Pulmonary artery endothelial cell (primary cell): Measurements from ENCODE around the gene ABCB6. TPM values are rescaled to one million over a fixed set of nuclear protein-coding genes. Genes with fewer than 3 reads are reported as not detected.

ENCODE experiments used
- DNase-seq: peaks from one replicate; pipeline ENCODE4 v3.0.0-alpha.2; 2011; ENCODE audit warnings: low read depth, low spot score
- total RNA-seq: library from RNA; depleted of rRNA; stranded (reverse); fragments of >200 nt; gene quantifications from 2 replicates; pipeline ENCODE4 v1.2.3, GENCODE V29; 2014

ABCB6 gene
- total RNA-seq, 1 donor from 2014 or later: 20.0 TPM

DNA sequence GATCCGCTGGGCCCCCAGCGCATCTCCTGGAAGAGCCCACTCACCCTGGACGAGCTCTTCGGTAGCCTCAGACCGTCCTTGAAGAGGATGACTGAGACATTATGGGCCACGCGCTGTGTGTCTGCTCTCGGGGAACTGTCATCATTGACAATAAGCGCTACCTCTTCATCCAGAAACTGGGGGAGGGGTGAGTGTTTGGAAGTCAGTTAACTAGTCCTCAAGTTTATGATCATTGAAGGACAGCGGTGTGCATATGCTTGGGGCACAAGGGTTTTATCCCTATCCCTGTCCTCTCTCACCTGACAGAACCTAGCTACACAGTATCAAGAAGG lies 27.1 kb upstream of the ABCB6 start:
- DNase-seq: no peak

GRCh38 chr2:219245148-219245898 lies 26.6 kb upstream of the ABCB6 start, which contains the start of the genes GLB1L and STK16:
Gene GLB1L, minus strand, starts transcription at chr2:219245444. Its CDS starts 1,871 bp downstream, at chr2:219243573.
Gene STK16, plus strand, starts transcription at chr2:219245479. Its CDS starts 521 bp downstream, at chr2:219246000.
- peak; percentile 74 for DNase-seq

DNA sequence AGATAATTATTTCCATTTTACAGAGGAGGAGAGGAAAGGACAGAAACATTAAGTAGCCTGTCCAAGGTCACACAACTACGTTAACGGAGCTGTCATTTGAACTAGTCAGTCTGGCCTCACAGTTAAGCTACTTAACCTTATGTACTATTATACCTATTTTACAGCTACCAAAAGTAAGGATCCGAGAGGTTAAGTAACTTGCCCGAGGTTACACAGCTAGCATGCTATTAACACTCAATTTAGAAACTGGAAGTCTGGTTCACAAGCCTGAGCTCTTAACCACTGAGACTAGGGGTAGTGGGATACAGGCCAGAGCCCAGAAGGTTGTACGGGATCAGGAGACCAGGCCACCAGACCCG lies 26.0 kb upstream of the ABCB6 start:
- DNase-seq: no peak

- no peak for DNase-seq
Observed at GRCh38 chr2:219243291-219243761, 24.6 kb upstream of the ABCB6 start.

- DNase-seq: no peak
Observed at GRCh38 chr2:219234331-219234730, 15.6 kb upstream of the ABCB6 start.

- no peak for DNase-seq
Observed at GRCh38 chr2:219230059-219230540, 11.3 kb upstream of the ABCB6 start.

- peak; percentile 96 for DNase-seq
Observed at GRCh38 chr2:219229305-219230058, 10.7 kb upstream of the ABCB6 start, which contains the start of the genes ANKZF1 and ATG9A. Gene ANKZF1, plus strand, starts transcription at chr2:219229806. Its CDS starts 452 bp downstream, at chr2:219230258. Gene ATG9A, minus strand, starts transcription at chr2:219229636. Its CDS starts 1,612 bp downstream, at chr2:219228024.

GRCh38 chr2:219228911-219229304 lies 10.2 kb upstream of the ABCB6 start:
- no peak for DNase-seq

DNA sequence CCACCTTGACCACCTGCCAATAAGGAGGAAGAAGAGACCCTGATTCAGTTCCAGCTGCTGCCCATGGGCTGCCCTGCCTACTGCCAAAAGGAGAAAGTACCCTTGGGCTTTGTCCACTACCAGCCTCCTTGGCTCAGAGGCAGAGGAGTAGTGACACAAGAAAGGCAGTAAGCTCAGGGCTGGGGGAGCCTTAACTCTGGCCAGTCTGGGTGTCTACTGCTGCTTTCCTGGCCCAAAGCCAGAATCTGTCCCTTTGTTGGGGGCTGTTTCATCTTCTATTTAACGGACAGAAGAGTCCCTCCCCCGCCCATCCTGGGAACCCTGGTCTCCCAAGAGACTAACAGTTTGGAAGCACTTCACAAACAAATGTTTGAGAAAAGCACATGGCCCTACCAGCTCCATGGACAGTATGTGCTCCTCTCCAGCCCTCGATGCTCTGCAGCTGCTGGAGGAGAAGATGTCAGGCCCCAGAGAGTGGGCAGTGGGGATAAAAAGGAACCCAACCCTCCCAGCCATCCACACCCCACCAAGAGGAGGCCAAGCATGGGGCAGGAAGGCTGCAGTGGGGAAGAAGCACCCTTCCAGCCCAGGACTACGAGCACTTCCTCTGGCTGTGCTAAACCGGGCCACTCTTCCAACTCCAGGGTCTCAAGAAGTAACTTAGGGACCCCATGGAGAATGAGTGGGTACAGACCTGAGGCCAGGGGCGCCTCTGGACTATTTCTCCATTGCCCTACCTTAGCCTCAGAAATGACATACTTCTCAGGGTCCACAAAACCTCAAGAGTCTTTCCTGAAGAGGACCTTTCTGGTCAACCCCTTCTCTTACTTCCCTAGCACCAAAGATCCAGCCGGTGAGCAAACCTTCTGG lies 9.5 kb upstream of the ABCB6 start:
- no peak for DNase-seq

DNA sequence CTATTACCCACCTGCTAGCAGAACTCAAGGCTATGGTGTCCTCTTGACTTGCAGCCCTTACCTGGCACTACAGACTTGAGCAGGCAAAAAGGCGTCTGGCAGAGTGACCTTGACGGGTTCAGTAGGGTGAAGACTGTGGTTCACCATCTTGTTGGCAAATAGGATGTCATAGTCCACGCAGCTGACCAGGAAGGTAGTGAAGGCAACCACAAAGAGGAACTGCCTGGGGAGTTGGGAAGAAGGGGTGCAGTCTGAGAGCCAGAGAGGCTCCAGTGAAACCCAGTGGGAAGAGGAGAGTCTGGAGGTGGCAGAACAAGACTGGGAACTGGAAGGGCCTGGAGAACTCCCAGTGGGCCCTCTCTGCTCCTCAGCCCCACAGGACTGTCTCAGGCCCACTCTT lies 6.6 kb upstream of the ABCB6 start:
- no peak for DNase-seq

DNA sequence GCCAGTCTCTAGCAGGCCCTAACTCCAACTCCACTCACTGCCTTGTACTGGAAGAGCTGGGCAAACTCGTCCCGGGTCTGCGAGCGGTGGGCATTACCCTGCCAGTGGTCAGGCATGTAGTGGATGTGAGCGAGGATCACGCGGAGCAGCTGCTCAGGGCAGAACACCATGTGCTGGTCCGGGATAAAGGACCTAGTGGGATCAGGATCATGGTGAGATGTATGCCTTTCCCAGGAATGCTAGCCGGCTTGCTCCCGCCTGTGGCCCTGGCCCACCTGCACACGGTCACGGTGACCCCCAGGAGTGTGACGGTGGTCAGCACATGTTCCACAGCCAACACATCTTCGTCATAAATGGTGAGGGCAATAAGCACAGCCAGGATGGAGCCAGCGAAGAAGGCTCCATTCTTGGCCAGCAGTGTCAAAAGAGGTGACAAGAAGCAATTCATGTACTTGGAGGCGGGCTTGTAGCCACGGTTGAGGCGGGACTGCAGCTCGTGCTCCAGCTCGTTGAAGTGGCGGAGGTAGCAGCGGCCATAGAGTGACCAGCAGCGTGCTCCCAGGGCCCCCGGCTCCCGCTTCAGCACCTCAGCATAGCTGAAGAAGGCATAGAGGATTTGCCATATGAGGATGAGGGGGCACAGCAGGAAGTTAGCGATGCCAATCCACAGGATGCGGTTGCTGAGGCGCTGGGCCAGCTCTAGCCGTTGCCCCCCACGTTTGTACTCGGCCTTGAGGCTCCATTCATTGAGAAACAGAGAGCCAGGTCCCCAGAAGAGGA lies 5.3 kb upstream of the ABCB6 start:
- DNase-seq: no peak

GRCh38 chr2:219221957-219222518 lies 3.3 kb upstream of the ABCB6 start:
- no peak for DNase-seq

GRCh38 chr2:219220652-219221402 lies 2.1 kb upstream of the ABCB6 start:
- no peak for DNase-seq

DNA sequence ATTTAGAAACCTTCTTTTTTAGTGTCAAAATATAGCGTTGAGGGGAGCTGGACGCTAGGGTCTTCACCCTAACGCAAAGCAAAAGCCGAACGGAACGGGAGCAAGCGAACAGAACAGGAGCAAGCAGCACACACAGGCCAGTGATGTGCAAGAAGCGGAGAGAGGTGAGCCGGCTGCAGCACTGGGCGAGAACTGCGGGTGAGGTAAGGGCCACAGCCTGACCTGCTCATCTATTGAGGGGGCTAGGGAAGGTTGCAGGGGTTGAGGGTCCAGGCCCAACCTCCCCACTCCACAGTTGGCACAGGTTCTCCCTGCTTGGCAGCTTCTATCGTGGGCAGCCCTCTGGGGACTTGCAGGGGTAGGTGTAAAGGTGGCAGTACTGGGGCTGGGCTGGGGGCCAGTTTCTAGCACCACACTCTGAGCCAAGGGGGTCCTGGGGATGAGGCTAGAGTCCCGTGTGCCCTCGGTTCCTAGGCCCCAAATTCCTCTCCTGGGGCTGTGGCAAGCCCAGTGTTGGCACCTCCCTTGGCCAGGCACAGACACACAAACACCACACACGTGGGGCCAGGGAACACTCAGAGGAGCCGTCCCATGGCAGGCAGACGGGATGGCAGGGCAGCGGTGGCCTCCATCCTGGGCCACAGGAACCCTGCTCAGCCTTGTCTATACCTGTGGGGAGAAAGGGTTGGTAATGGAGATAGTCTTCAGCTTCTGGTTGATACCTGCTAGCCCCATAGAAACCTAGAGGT lies 1.2 kb upstream of the ABCB6 start:
- no peak for DNase-seq

GRCh38 chr2:219218217-219218731 lies 484 bp downstream of the ABCB6 start:
- no peak for DNase-seq

- no peak for DNase-seq
Observed at GRCh38 chr2:219216535-219216915, 2.2 kb downstream of the ABCB6 start.

DNA sequence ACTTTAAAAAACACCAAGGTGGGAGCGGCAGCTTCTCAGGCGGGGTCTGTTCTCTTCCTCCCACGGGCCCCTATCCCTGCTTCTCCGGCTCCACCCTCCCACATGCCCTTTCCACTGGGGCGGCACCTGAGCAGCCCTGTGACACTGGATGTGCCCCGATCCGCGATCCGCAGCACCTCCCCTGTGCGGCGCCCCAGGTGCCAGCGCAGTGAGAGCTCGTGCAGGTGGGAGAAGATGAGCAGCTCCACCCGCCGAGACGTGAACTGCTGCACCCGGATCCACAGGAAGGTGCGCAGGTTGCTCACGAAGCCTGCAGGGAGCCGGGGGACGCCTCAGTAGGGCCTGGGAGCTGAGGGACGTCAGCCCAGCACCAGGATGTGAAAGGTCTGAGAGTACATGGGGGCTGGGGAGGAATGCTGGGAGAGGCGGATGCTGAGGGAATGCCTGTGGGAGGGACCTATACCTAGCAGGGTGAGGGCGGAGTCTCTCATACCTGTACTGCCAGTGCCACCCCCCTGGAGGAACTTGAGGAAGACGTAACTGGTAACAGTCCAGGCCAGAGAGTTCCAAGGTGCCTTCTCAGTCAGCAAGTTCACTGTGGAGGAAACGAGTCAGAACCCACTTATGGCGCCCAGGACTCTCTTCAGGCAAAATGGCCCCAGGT lies 2.8 kb downstream of the ABCB6 start:
- no peak for DNase-seq

GRCh38 chr2:219214786-219215185 lies 4.0 kb downstream of the ABCB6 start:
- no peak for DNase-seq
